ENCODE data around the gene RNF113A.
"Not testable (repeated sequence)": the region's sequence is repeated elsewhere in the genome, so short reads cannot be mapped to it uniquely, and the experiment has no call there.

The RNF113A gene

DNA sequence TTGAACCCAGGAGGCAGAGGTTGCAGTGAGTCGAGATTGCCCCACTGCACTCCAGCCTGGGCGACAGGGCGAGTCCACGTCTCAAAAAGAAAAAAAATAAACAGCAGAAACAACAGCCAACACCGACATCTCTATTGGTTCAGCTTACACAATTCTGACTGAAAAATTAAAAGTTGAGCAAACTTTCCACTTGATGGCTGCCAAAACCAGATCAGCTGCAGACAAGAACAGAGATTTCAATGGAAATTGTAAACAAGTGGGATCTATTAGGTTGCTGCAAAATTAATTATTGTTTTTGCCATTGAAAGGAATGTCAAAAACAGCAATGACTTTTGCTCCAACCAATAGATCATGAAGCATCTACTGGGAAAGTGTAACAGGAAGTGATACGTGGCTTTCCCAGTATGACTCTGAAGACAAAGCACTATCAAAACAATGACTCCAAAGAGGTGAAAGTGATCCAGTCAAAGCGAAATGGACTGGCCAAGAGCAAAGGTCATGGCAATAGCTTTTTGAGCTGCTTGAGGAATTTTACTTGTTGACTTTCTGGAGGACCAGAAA is 45.1 kb downstream of the RNF113A start:
- H3K4me1 ChIP-seq (ENCODE audit: control insufficient read depth, insufficient read depth, low read length): no peaks in the 10 kb centered on the region
- no peaks in the 10 kb centered on the region for H3K27me3 ChIP-seq (ENCODE audit: control insufficient read depth, insufficient read depth, low read length)
- no peak overlapping the region for H3K9ac ChIP-seq (ENCODE audit: low read depth, low read length)
- H3K36me3 ChIP-seq (ENCODE audit: control insufficient read depth, insufficient read depth, low read length): peaks cover 2% of the 10 kb centered on the region
- no peak overlapping the region for H3K4me3 ChIP-seq (ENCODE audit: low read depth, low read length)
- H3K9me3 ChIP-seq (ENCODE audit: control insufficient read depth, insufficient read depth, low read length): no peaks in the 10 kb centered on the region

DNA sequence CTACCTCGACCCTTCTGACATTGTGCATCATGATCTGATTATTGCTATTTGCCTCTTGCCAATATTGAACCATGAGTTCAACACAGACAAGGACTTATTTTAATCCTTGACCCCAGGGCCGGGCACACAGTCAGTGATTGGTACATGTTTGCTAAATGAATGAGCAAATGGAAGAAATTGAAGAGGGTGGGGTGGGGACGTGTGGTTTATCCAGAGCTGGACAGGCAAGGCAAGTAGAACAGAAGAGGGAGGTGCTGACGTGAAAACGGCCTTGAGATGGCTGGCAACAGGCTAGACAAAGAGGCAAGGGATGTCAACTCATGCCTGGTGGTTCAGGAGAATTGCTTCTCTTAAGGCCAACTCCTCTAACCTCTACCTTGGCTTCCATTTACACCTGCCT is 47.3 kb downstream of the RNF113A start:
- H3K4me3 ChIP-seq (ENCODE audit: low read depth, low read length); H3K9me3 ChIP-seq (ENCODE audit: control insufficient read depth, insufficient read depth, low read length); H3K36me3 ChIP-seq (ENCODE audit: control insufficient read depth, insufficient read depth, low read length); H3K27me3 ChIP-seq (ENCODE audit: control insufficient read depth, insufficient read depth, low read length); H3K4me1 ChIP-seq (ENCODE audit: control insufficient read depth, insufficient read depth, low read length); H3K9ac ChIP-seq (ENCODE audit: low read depth, low read length): not testable (repeated sequence)

DNA sequence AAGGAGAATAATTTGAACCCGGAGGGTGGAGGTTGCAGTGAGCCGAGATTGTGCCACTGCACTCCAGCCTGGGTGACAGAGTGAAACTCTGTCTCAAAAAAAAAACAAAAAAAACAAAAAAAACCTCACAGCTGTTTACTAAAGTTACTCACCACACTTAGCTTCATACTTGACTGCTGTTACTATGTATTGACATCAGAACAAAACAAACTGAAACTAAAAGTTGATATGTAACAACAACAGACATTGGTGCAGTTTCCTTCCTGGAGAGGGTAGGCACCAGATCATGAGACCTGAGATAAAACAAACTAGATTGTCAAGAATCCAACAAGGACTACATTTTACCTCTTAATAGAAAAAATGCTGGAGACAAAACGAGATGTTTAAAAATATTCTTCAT is 49.8 kb downstream of the RNF113A start:
- not testable (repeated sequence) for H3K4me3 ChIP-seq (ENCODE audit: low read depth, low read length); H3K27me3 ChIP-seq (ENCODE audit: control insufficient read depth, insufficient read depth, low read length); H3K4me1 ChIP-seq (ENCODE audit: control insufficient read depth, insufficient read depth, low read length); H3K36me3 ChIP-seq (ENCODE audit: control insufficient read depth, insufficient read depth, low read length); H3K9ac ChIP-seq (ENCODE audit: low read depth, low read length); H3K9me3 ChIP-seq (ENCODE audit: control insufficient read depth, insufficient read depth, low read length)
